Muscle of arm (tissue), 12 donors: ENCODE data around the gene PCSK9. TPM values are rescaled to one million over a fixed set of nuclear protein-coding genes. Genes with fewer than 3 reads are reported as not detected.
"Not testable (repeated sequence)": the region's sequence is repeated elsewhere in the genome, so short reads cannot be mapped to it uniquely, and the experiment has no call there.

ENCODE experiments used
- DNase-seq: peaks from one replicate; pipeline ENCODE4 v3.0.0-alpha.2; 2013
- polyA plus RNA-seq, 12 donors: library from polyadenylated mRNA; unstranded; fragments of 120-200 nt; gene quantifications; one replicate each; pipeline ENCODE4 v1.2.1, GENCODE V29; 2013; ENCODE audit not compliant: insufficient read length in 12 of 12

PCSK9 gene
- polyA plus RNA-seq, 12 donors: 2.9 to 23.1 (median 4.7) TPM; not detected in 1

DNA sequence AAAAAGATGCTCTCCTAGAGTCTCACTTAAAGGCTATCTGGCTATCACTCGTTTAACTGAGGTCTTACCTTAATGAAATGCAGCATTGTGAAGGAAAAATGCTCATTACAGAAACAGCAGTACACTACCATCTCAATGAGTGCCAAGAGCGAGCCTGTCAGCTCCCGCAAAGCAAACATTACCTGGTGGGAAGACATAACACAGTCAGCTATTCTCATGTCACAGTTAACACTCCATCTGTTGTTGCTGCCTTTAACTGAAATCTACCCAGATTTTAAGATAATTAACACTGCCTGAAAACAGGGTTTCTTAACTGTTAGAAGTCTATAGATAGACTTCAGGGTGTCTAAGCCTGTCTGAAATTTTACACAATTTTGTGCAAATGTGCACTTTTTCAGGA is 39.1 kb downstream of the PCSK9 start:
- DNase-seq: no peak

DNA sequence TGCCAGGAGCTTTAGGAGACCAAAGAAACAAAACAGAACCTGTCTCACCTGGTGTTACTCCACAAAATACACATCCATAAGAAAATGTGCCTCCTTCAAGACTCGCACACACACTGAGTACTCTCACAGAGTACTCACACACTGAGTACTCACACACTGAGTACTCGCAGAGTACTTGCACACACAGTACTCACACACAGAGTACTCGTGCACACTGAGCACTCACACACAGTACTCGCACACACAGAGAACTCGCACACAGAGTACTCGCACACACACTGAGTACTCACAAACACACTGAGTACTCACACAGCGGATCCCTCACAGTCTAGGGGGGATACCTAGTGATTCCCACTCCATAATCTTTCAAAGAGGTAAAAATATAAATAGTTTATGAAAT is 40.3 kb downstream of the PCSK9 start:
- no peak for DNase-seq

GRCh38 chr1:55081188-55081904 is 42.0 kb downstream of the PCSK9 start:
- no peak for DNase-seq

GRCh38 chr1:55081905-55082296 is 42.6 kb downstream of the PCSK9 start:
- no peak for DNase-seq

- DNase-seq: no peak
These were observed 44.9 kb downstream of the PCSK9 start for GRCh38 chr1:55084257-55084656.

DNA sequence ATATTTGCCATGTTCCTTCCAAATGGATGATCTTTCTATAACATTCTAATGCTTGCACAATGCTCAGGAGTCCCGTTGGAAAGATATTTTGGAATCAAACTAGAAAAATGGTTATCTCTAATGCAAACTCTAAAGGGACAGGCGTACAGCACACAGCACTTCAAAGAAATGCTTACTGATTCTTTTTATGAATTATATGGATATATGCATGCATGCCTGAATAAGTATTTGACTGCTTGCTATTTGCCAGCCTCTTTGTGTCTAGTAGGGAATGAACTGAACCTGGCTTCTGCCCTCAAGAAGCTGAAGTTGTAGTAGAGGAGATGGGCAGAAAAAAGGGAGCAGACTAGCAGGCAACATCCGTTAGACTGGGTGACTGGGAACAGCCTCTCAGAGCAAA is 48.1 kb downstream of the PCSK9 start:
- DNase-seq: no peak

DNA sequence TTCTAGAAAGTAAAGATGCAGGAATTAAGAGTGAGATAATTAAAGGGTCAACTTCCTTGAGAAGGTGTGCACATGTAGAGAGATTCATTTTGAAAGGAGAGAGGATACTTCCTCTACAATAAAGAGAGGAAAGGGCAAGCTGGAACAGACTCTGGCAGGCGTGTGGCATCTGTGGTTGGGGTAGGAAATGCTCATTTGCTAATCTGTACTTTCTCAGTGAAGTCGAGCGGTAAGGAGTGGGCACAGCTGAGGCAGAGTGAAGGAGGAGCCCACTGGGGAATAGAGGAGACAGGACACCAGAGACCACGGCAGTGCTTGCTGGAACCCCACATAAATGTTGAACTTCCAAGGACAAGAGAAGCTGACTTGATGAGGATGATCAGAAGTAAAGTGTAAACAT is 49.1 kb downstream of the PCSK9 start:
- no peak for DNase-seq

- no peak for DNase-seq
These were observed 50.3 kb downstream of the PCSK9 start for GRCh38 chr1:55089683-55090082.

DNA sequence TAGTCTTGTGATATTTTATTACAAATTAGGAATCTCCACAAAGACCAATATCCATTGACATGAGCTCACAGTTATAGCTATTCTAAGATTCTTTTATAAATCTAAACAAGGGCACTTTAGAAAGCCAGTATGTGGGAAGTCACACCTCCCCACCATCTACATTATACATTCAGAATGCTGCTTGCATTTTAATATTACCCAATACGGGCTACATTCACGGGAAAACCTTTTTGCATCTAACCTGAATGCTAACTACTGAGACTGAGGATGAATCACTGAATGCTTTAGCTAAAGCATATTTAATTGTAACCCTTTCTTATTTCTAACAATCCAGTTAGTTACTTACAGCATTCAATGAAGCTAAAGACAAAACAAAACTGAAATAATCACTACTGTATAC is 53.1 kb downstream of the PCSK9 start:
- DNase-seq: no peak

DNA sequence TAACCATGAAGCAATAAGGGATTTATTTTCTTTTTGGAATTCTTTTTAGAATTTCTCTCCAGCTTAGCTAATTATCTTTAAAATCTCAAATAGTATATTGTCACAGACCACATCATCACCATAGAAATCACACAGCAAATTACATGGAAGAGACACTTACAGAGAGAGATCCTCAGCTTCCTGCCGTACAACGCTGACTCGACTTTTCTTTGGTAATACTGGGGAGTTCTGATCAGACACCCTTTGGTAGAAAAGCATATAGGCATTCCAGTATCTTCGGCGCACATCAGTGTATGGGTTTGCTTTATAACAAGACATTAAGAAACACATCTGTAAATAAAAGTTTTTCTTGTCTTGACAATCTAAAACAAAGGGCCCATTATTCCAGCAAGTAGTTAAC is 55.7 kb downstream of the PCSK9 start:
- no peak for DNase-seq

DNA sequence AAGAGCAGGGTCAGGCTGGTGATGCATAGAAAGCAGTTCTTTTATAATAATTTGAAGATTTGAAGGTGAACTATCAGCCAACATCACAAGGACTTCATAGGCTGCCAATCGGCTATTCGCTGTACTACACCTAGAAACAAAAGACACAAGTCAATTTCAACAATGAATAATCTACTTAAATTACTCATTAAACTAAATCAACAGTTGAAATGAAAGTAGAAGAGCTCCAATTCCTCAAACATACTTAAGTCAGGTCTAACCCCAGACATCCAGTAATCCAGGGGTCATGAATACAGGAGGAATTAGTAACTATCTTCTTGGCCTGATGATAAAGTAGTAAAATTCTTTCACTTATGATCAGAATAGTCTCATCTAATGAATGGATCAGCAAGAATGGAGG is 64.5 kb downstream of the PCSK9 start:
- DNase-seq: no peak

GRCh38 chr1:55107101-55107500 is 67.8 kb downstream of the PCSK9 start:
- no peak for DNase-seq

GRCh38 chr1:55109005-55109404 is 69.7 kb downstream of the PCSK9 start:
- not testable (repeated sequence) for DNase-seq

Other genes with a start within 250 kb of the PCSK9 start
- 1 to 10 TPM in 3 of 12 donors, under 1 TPM in 6, not detected in 3; 0.08 to 5.8 (median 0.14) TPM for gene TTC22, start 238.2 kb upstream of the PCSK9 start, polyA plus RNA-seq
- 10 to 100 TPM in 11 of 12 donors, not detected in 1; 15.9 to 40.1 (median 28.4) TPM for gene DHCR24, start 152.4 kb upstream of the PCSK9 start, polyA plus RNA-seq
- gene TMEM61, start 58.9 kb upstream of the PCSK9 start, polyA plus RNA-seq: under 1 TPM in 2 of 12 donors, not detected in 10; 0.18 to 0.23 TPM
- under 1 TPM in 6 of 12 donors, not detected in 6; 0.03 to 0.07 (median 0.05) TPM for gene BSND, start 40.6 kb upstream of the PCSK9 start, polyA plus RNA-seq
- gene USP24, start 175.8 kb downstream of the PCSK9 start, polyA plus RNA-seq: 10 to 100 TPM in 11 of 12 donors, not detected in 1; 27.3 to 68.2 (median 45.9) TPM